SJSA1 (cell line): ENCODE data around the gene DNAJB12. TPM values are rescaled to one million over a fixed set of nuclear protein-coding genes. Genes with fewer than 3 reads are reported as not detected.
A peak's percentile ranks its signal among the peaks of the same experiment; 100 is the strongest.

Source experiments
- DNase-seq, 2 experiments: peaks; one replicate each; pipeline ENCODE4 v3.0.0-alpha.2; 2015 to 2020; ENCODE audit warnings: low spot score in 2 of 2, low read depth in 1 of 2
- H3K27ac ChIP-seq: fragments of 250-450 bp; sonication (Bioruptor Pico); 2 replicates; pipeline ENCODE4 v1.5.1; 2020; ENCODE audit warnings: mild to moderate bottlenecking, moderate library complexity
- H3K27me3 ChIP-seq: fragments of 250-450 bp; sonication (Bioruptor Pico); replicated peaks from 2 replicates; pipeline ENCODE4 v1.5.1; 2020; ENCODE audit warnings: mild to moderate bottlenecking, moderate library complexity
- H3K36me3 ChIP-seq: fragments of 250-450 bp; sonication (Bioruptor Pico); 2 replicates; pipeline ENCODE4 v1.5.1; 2020; ENCODE audit warnings: mild to moderate bottlenecking
- H3K4me1 ChIP-seq: fragments of 250-450 bp; sonication (Bioruptor Pico); replicated peaks from 2 replicates; pipeline ENCODE4 v1.6.1; 2021; ENCODE audit warnings: mild to moderate bottlenecking
- H3K4me3 ChIP-seq: fragments of 250-450 bp; sonication (Bioruptor Pico); 2 replicates; pipeline ENCODE4 v1.5.1; 2020; ENCODE audit warnings: mild to moderate bottlenecking
- H3K9me3 ChIP-seq: fragments of 250-450 bp; sonication (Bioruptor Pico); replicated peaks from 2 replicates; pipeline ENCODE4 v1.5.1; 2020; ENCODE audit warnings: mild to moderate bottlenecking
- total RNA-seq: library from RNA; depleted of rRNA; stranded (reverse); fragments of >200 nt; shearing (Covaris generic); gene quantifications from 2 replicates; pipeline ENCODE4 v1.2.3, GENCODE V29; 2014

Gene DNAJB12
- total RNA-seq, 1 experiment from 2014 or later, result 36.1 TPM

DNA sequence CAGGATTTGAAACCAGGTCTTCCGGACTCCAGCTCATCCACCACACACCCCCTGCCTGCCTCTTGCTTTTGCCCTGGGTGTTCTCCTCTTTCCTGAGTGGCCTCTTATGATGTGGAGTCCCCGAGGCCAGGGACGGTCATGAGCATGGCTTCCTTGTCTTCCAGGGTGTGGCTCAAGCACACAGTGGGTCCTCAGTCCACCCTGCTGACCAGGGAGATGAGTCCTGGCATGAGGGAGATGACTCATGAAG lies 32.8 kb downstream of the DNAJB12 start:
- Histone ChIP-seq H3K4me1 (peaks cover 48% of the 10 kb centered on the region), H3K27ac (peak overlapping the region; percentile 88), H3K27me3 (no peaks in the 10 kb centered on the region), H3K4me3 (no peak overlapping the region), H3K36me3 (no peaks in the 10 kb centered on the region), H3K9me3 (no peaks in the 10 kb centered on the region)
- no peak for DNase-seq

GRCh38 chr10:72321248-72322029 lies 33.3 kb downstream of the DNAJB12 start:
- Histone ChIP-seq H3K4me1 (peaks cover 48% of the 10 kb centered on the region), H3K27me3 (no peaks in the 10 kb centered on the region), H3K36me3 (no peaks in the 10 kb centered on the region), H3K27ac (peak overlapping the region; percentile 88), H3K9me3 (no peaks in the 10 kb centered on the region), H3K4me3 (no peak overlapping the region)
- DNase-seq, result no peak

DNA sequence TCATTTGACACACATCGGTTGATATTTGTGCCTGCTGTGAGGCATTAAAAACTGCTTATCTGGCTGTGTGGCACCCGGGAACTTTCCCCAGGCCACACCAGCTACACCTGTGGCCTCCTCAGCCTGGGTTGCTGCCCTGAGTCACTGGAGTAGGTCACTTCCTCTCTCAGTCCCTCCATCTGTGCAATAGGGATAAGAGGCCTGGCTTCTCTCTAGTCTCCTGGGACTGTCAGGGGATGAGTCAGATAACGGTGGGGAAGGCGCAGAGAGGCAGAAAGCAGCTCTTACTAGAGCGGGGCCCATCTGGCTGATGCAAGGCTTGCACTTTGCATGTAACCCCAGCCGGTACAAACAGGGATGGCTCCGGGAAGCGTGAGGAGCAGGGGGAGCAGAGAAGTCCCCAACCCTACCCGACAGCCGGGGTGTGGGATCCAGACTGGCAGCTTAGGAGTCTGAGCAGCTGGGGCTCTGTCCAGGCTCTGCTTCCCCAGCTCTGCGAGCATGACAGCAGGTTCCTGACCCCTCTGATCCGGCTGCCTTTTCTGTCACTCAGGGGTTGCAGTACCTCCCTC lies 34.0 kb downstream of the DNAJB12 start:
- Histone ChIP-seq H3K4me1 (peaks cover 48% of the 10 kb centered on the region), H3K4me3 (no peak overlapping the region), H3K9me3 (no peaks in the 10 kb centered on the region), H3K36me3 (no peaks in the 10 kb centered on the region), H3K27ac (peak overlapping the region; percentile 88), H3K27me3 (no peaks in the 10 kb centered on the region)
- DNase-seq, result peak; percentile 96

- peak; percentile 88 to 93 for DNase-seq
- Histone ChIP-seq H3K4me3 (peak overlapping the region; percentile 36), H3K27ac (peak overlapping the region; percentile 88), H3K27me3 (no peaks in the 10 kb centered on the region), H3K4me1 (peaks cover 49% of the 10 kb centered on the region), H3K9me3 (no peaks in the 10 kb centered on the region), H3K36me3 (no peaks in the 10 kb centered on the region)
These were observed 35.1 kb downstream of the DNAJB12 start for GRCh38 chr10:72319416-72320254.

GRCh38 chr10:72318418-72319262 lies 36.1 kb downstream of the DNAJB12 start:
- H3K9me3 ChIP-seq, result no peaks in the 10 kb centered on the region
- peak overlapping the region; percentile 88 for H3K27ac ChIP-seq
- DNase-seq, result no peak
- no peaks in the 10 kb centered on the region for H3K27me3 ChIP-seq
- no peaks in the 10 kb centered on the region for H3K36me3 ChIP-seq
- peaks cover 49% of the 10 kb centered on the region for H3K4me1 ChIP-seq
- H3K4me3 ChIP-seq, result peak overlapping the region; percentile 36

GRCh38 chr10:72316748-72317435 lies 37.8 kb downstream of the DNAJB12 start:
- Histone ChIP-seq H3K27ac (no peak overlapping the region), H3K4me1 (peaks cover 40% of the 10 kb centered on the region)

DNA sequence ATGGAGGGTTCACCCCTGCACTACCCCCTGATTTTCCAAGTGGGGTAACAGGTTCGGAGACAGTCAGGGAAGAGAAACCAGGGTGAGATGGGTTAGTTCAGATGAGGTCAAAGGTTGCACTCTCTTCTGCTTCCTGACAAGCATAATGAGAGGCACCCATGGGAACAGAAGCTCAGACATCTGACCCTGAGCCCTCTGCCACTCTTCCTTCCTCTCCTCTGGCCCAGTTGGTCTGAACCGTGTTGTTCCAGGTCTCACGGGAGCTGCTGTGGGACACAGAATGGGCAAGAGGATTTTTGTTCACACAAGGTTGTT lies 38.4 kb downstream of the DNAJB12 start:
- Histone ChIP-seq H3K27ac (no peak overlapping the region), H3K36me3 (no peaks in the 10 kb centered on the region), H3K4me3 (no peak overlapping the region), H3K9me3 (no peaks in the 10 kb centered on the region), H3K27me3 (no peaks in the 10 kb centered on the region), H3K4me1 (peaks cover 34% of the 10 kb centered on the region)
- DNase-seq, result no peak

More at GRCh38 chr10:72316748-72317435, 37.8 kb downstream of the DNAJB12 start:
- no peaks in the 10 kb centered on the region for H3K27me3 ChIP-seq
- DNase-seq, result no peak
- H3K36me3 ChIP-seq, result no peaks in the 10 kb centered on the region
- H3K9me3 ChIP-seq, result no peaks in the 10 kb centered on the region
- no peak overlapping the region for H3K4me3 ChIP-seq

DNA sequence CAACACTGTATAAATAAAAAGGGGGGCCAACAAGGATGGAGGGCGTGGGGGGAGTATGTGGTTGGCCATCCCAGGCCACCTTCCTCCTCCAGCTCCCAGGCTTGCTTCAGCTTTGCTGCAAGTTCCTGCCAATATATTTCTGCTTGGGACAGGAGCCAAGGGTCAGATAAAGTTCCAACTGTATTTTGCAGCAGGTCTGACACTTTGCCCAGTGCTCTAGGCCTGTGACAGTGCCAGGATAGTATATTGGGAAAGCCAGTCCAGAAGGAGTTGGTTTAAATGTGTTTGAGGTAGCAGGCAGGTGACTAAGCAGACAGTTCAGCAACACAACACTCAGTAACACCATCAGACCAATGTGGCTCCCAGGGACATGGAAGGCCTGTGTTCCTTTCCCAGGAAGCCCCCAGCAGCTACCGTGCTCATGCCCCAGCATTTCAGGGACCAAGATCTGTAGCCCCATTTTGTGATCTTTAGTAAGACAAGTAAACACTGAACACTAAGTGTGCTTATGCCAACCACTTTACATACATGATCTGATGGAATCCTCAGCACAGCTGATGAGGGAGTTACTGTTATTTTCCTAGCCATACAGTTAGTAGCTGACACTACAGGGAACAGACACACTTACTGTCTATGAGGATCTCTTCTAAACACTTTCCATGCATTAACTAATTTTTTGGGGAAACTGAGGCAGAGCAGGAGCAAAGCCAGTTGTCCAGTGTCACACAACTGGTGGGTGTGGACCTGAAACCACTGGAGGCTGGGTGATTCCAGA lies 38.9 kb downstream of the DNAJB12 start:
- Histone ChIP-seq H3K27ac (no peak overlapping the region), H3K27me3 (no peaks in the 10 kb centered on the region), H3K4me1 (peaks cover 29% of the 10 kb centered on the region), H3K36me3 (no peaks in the 10 kb centered on the region), H3K9me3 (no peaks in the 10 kb centered on the region), H3K4me3 (no peak overlapping the region)
- no peak for DNase-seq

GRCh38 chr10:72315054-72315453 lies 39.7 kb downstream of the DNAJB12 start:
- Histone ChIP-seq H3K9me3 (no peaks in the 10 kb centered on the region), H3K36me3 (no peaks in the 10 kb centered on the region), H3K27ac (no peak overlapping the region), H3K27me3 (no peaks in the 10 kb centered on the region), H3K4me3 (no peak overlapping the region), H3K4me1 (peaks cover 27% of the 10 kb centered on the region)
- DNase-seq, result no peak

GRCh38 chr10:72314263-72314662 lies 40.5 kb downstream of the DNAJB12 start:
- H3K4me1 ChIP-seq, result peaks cover 25% of the 10 kb centered on the region
- H3K9me3 ChIP-seq, result no peaks in the 10 kb centered on the region
- H3K27me3 ChIP-seq, result no peaks in the 10 kb centered on the region
- no peak overlapping the region for H3K27ac ChIP-seq
- H3K4me3 ChIP-seq, result no peak overlapping the region
- no peak for DNase-seq
- H3K36me3 ChIP-seq, result no peaks in the 10 kb centered on the region

- DNase-seq, result no peak
- H3K27me3 ChIP-seq, result no peaks in the 10 kb centered on the region
These were observed 41.8 kb downstream of the DNAJB12 start for GRCh38 chr10:72312865-72313391.

DNA sequence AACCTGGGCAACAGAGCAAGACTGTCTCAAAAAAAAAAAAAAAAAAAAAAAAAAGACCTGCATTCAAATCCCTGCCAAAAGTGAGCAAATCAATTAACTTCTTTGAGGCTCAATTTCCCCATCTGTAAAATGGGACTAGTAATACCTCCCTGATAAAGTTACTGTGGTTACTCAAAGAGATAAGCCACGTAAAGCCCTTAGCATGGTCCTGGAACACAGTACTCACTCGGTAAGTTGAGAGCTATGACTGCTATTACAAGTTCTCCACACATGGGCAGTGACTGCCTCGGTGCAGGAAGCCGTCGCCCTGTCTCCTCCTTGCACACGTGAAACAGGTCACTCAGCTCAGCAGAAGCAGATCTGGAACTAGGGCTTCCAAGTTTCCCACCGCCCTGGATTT lies 43.1 kb downstream of the DNAJB12 start:
- H3K27me3 ChIP-seq, result no peaks in the 10 kb centered on the region
- no peaks in the 10 kb centered on the region for H3K36me3 ChIP-seq
- no peaks in the 10 kb centered on the region for H3K9me3 ChIP-seq
- DNase-seq, result no peak
- peaks cover 30% of the 10 kb centered on the region for H3K4me1 ChIP-seq
- no peak overlapping the region for H3K27ac ChIP-seq
- H3K4me3 ChIP-seq, result no peak overlapping the region

More at GRCh38 chr10:72312865-72313391, 41.8 kb downstream of the DNAJB12 start:
- Histone ChIP-seq H3K27ac (no peak overlapping the region), H3K9me3 (no peaks in the 10 kb centered on the region), H3K4me1 (peaks cover 30% of the 10 kb centered on the region), H3K4me3 (no peak overlapping the region), H3K36me3 (no peaks in the 10 kb centered on the region)
